HEK293 (cell line): ENCODE measurements around the gene TMEM198.

Source experiments
- CTCF ChIA-PET: fragments of 350-600 bp; formaldehyde crosslinking; extraction: SDS; loops from one replicate; lab custom pipeline; 2021; ENCODE audit warnings: antibody characterized with exemption; lab: Yijun Ruan, JAX
- POLR2A ChIA-PET: fragments of 300-600 bp; formaldehyde crosslinking; extraction: SDS; loops from one replicate; lab custom pipeline; 2020; ENCODE audit warnings: antibody characterized with exemption, inconsistent platforms; lab: Yijun Ruan, JAX
- H3K27ac ChIP-seq: fragments of 200-500 bp; sonication (Bioruptor generic); 2 replicates; pipeline ENCODE4 v1.5.1; 2014; ENCODE audit warnings: low read depth, low read length, control low read depth, inconsistent platforms; ENCODE audit errors: extremely low read depth
- H3K36me3 ChIP-seq, 2 experiments: fragments of 200-500 bp in 1 of 2; sonication (Bioruptor generic) in 1 of 2; 1 replicate in 1 of 2; 2 replicates in 1 of 2; pipeline ENCODE4 v1.5.1; 2014 to 2017; ENCODE audit warnings: inconsistent platforms in 2 of 2, low read length in 2 of 2; ENCODE audit not compliant: control insufficient read depth in 2 of 2, insufficient read depth in 1 of 2
- H3K4me1 ChIP-seq: fragments of 200-500 bp; sonication (Bioruptor generic); 2 replicates; pipeline ENCODE4 v1.5.1; 2014; ENCODE audit warnings: mild to moderate bottlenecking, low read length, inconsistent platforms; ENCODE audit not compliant: control insufficient read depth, insufficient read depth
- H3K4me3 ChIP-seq: 2 replicates; pipeline ENCODE4 v1.5.1; 2011; ENCODE audit warnings: low read depth, mild to moderate bottlenecking, control low read depth, low read length, moderate library complexity
- H3K9me3 ChIP-seq: fragments of 200-500 bp; sonication (Bioruptor generic); 2 replicates; pipeline ENCODE4 v1.5.1; 2014; ENCODE audit warnings: low read depth, low read length, inconsistent platforms; ENCODE audit not compliant: control insufficient read depth, insufficient read depth
- GLI4 ChIP-seq: fragments of 450-650 bp; formaldehyde crosslinking; IDR thresholded peaks from 2 replicates; pipeline ENCODE4 v1.5.1; 2016; ENCODE audit warnings: missing biosample characterization, missing genetic modification characterization
- GLIS1 ChIP-seq: fragments of 450-650 bp; formaldehyde crosslinking; IDR thresholded peaks from 2 replicates; pipeline ENCODE4 v1.5.1; 2016; ENCODE audit warnings: missing biosample characterization, missing genetic modification characterization
- IKZF3 ChIP-seq: fragments of 450-650 bp; IDR thresholded peaks from 2 replicates; pipeline ENCODE4 v1.5.0; 2018; ENCODE audit warnings: missing biosample characterization, mild to moderate bottlenecking, missing genetic modification characterization, moderate library complexity
- KLF1 ChIP-seq: fragments of 450-650 bp; formaldehyde crosslinking; IDR thresholded peaks from 2 replicates; pipeline ENCODE4 v1.5.1; 2016; ENCODE audit warnings: missing biosample characterization, missing genetic modification characterization
- KLF7 ChIP-seq: fragments of 450-650 bp; formaldehyde crosslinking; IDR thresholded peaks from 2 replicates; pipeline ENCODE4 v1.5.1; 2016; ENCODE audit warnings: missing biosample characterization, missing genetic modification characterization, borderline replicate concordance
- KLF9 ChIP-seq: fragments of 450-650 bp; formaldehyde crosslinking; IDR thresholded peaks from 2 replicates; pipeline ENCODE4 v1.5.1; 2016; ENCODE audit warnings: missing biosample characterization, missing genetic modification characterization, low read depth
- ZBTB20 ChIP-seq: fragments of 450-650 bp; formaldehyde crosslinking; IDR thresholded peaks from 2 replicates; pipeline ENCODE4 v1.5.1; 2016; ENCODE audit warnings: missing biosample characterization, missing genetic modification characterization
- ZFHX2 ChIP-seq: fragments of 450-650 bp; formaldehyde crosslinking; conservative IDR thresholded peaks from 2 replicates; pipeline ENCODE4 v1.5.1; 2016; ENCODE audit warnings: missing biosample characterization, missing genetic modification characterization
- ZIC2 ChIP-seq: fragments of 450-650 bp; formaldehyde crosslinking; IDR thresholded peaks from 2 replicates; pipeline ENCODE4 v1.5.1; 2016; ENCODE audit warnings: missing biosample characterization, missing genetic modification characterization
- ZNF146 ChIP-seq: fragments of 450-650 bp; formaldehyde crosslinking; IDR thresholded peaks from 2 replicates; pipeline ENCODE4 v1.5.1; 2016; ENCODE audit warnings: missing biosample characterization, missing genetic modification characterization
- ZNF169 ChIP-seq: fragments of 450-650 bp; formaldehyde crosslinking; IDR thresholded peaks from 2 replicates; pipeline ENCODE4 v1.5.1; 2016; ENCODE audit warnings: missing biosample characterization, missing genetic modification characterization
- ZNF223 ChIP-seq: fragments of 450-650 bp; formaldehyde crosslinking; IDR thresholded peaks from 2 replicates; pipeline ENCODE4 v1.5.1; 2016; ENCODE audit warnings: missing biosample characterization, missing genetic modification characterization
- ZNF23 ChIP-seq: fragments of 450-650 bp; formaldehyde crosslinking; IDR thresholded peaks from 2 replicates; pipeline ENCODE4 v1.5.1; 2016; ENCODE audit warnings: missing biosample characterization, missing genetic modification characterization, borderline replicate concordance
- ZNF274 ChIP-seq, 2 experiments: fragments of 200-500 bp in 1 of 2; fragments of 450-650 bp in 1 of 2; sonication (Bioruptor generic) in 1 of 2; formaldehyde crosslinking in 1 of 2; IDR thresholded peaks; 2 replicates each; pipeline versions ENCODE4 v1.5.1 to v1.6.1; 2014 to 2016; ENCODE audit warnings: borderline replicate concordance in 1 of 2, inconsistent platforms in 1 of 2, low read length in 1 of 2, missing biosample characterization in 1 of 2, missing genetic modification characterization in 1 of 2
- ZNF354C ChIP-seq: fragments of 450-650 bp; formaldehyde crosslinking; IDR thresholded peaks from 2 replicates; pipeline ENCODE4 v1.5.1; 2016; ENCODE audit warnings: missing biosample characterization, missing genetic modification characterization, low read depth, borderline replicate concordance
- ZNF394 ChIP-seq: fragments of 450-650 bp; formaldehyde crosslinking; IDR thresholded peaks from 2 replicates; pipeline ENCODE4 v1.5.1; 2016; ENCODE audit warnings: missing biosample characterization, missing genetic modification characterization, mild to moderate bottlenecking, moderate library complexity, borderline replicate concordance
- ZNF426 ChIP-seq: fragments of 450-650 bp; formaldehyde crosslinking; IDR thresholded peaks from 2 replicates; pipeline ENCODE4 v1.5.1; 2017; ENCODE audit warnings: missing biosample characterization, missing genetic modification characterization, mild to moderate bottlenecking, inconsistent platforms, moderate library complexity
- ZNF560 ChIP-seq: fragments of 450-650 bp; formaldehyde crosslinking; IDR thresholded peaks from 2 replicates; pipeline ENCODE4 v1.5.1; 2017; ENCODE audit warnings: missing biosample characterization, missing genetic modification characterization, borderline replicate concordance
- ZNF580 ChIP-seq: fragments of 450-650 bp; formaldehyde crosslinking; IDR thresholded peaks from 2 replicates; pipeline ENCODE4 v1.5.1; 2016; ENCODE audit warnings: missing biosample characterization, missing genetic modification characterization
- ZNF670 ChIP-seq: fragments of 450-650 bp; formaldehyde crosslinking; IDR thresholded peaks from 2 replicates; pipeline ENCODE4 v1.5.1; 2016; ENCODE audit warnings: missing biosample characterization, missing genetic modification characterization, low read depth
- ZNF677 ChIP-seq: fragments of 450-650 bp; IDR thresholded peaks from 2 replicates; pipeline ENCODE4 v1.5.0; 2018; ENCODE audit warnings: missing biosample characterization, mild to moderate bottlenecking, missing genetic modification characterization, moderate library complexity
- ZNF692 ChIP-seq: fragments of 450-650 bp; formaldehyde crosslinking; IDR thresholded peaks from 2 replicates; pipeline ENCODE4 v1.5.1; 2016; ENCODE audit warnings: missing biosample characterization, missing genetic modification characterization
- ZNF777 ChIP-seq: fragments of 450-650 bp; formaldehyde crosslinking; IDR thresholded peaks from 2 replicates; pipeline ENCODE4 v1.5.1; 2017; ENCODE audit warnings: missing biosample characterization, missing genetic modification characterization, borderline replicate concordance
- ZNF792 ChIP-seq: fragments of 450-650 bp; formaldehyde crosslinking; IDR thresholded peaks from 2 replicates; pipeline ENCODE4 v1.5.1; 2016; ENCODE audit warnings: missing biosample characterization, missing genetic modification characterization
- ZSCAN18 ChIP-seq: fragments of 450-650 bp; formaldehyde crosslinking; IDR thresholded peaks from 2 replicates; pipeline ENCODE4 v1.5.1; 2016; ENCODE audit warnings: missing biosample characterization, missing genetic modification characterization
- TF ChIP-seq, protein P1 (sequence below): fragments of 450-650 bp; formaldehyde crosslinking; IDR thresholded peaks from 2 replicates; pipeline ENCODE4 v1.5.1; 2016; ENCODE audit warnings: missing biosample characterization, missing genetic modification characterization

TMEM198 gene

DNA sequence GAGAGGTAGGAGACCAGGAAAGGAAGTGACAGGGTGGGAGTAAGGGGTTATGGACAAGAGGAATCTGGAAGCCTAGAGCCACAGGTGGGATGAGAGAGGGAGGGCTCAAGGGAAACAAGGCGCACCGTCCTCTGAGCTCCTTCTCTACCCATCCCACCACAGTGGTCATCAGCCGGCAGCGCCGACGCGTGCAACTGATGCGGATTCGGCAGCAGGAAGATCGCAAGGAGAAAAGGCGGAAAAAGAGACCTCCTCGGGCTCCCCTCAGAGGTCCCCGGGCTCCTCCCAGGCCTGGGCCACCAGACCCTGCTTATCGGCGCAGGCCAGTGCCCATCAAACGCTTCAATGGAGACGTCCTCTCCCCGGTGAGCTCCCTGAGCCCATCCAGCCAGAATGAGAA is 5.2 kb downstream of the TMEM198 start:
- POLR2A ChIA-PET = no interaction called here
- H3K4me1 ChIP-seq = peaks cover 3% of the 10 kb centered on the region; the same call in 1 of the 2 replicates
- TF ChIP-seq GLI4 (tag by site-specific recombination) (no peak), KLF9 (tag by site-specific recombination) (no peak), ZNF692 (no peak), IKZF3 (no peak), ZNF580 (tag by site-specific recombination) (no peak), ZBTB20 (tag by site-specific recombination) (no peak), KLF1 (tag by site-specific recombination) (no peak), ZNF223 (tag by site-specific recombination) (no peak), ZNF426 (no peak), ZNF274 (IDR thresholded peaks at IDR 0.05; ENCODE audit: low read length) (no peak), ZNF274 (tag by site-specific recombination; IDR thresholded peaks at IDR 0.05; ENCODE audit: borderline replicate concordance) (no peak), ZNF169 (tag by site-specific recombination) (no peak), ZNF354C (tag by site-specific recombination) (no peak), ZNF560 (tag by site-specific recombination) (no peak), ZFHX2 (tag by site-specific recombination) (no peak), ZNF792 (tag by site-specific recombination) (no peak), ZNF777 (tag by site-specific recombination) (no peak), ZSCAN18 (tag by site-specific recombination) (no peak), ZNF23 (no peak), ZIC2 (no peak)
- no peaks in the 10 kb centered on the region for H3K9me3 ChIP-seq
- H3K4me3 ChIP-seq = no peak overlapping the region
- CTCF ChIA-PET = interaction anchor here (0.6 to 1.4 kb wide), 6 partner anchors 19 to 156 kb away, joined by 3 to 4 read pairs (median 3); no protein-coding TSS in a partner anchor
- H3K36me3 ChIP-seq = peaks cover 0 to 3% of the 10 kb centered on the region in 2 experiments; a peak in 1 of 3 replicates
- H3K27ac ChIP-seq = no peak overlapping the region

DNA sequence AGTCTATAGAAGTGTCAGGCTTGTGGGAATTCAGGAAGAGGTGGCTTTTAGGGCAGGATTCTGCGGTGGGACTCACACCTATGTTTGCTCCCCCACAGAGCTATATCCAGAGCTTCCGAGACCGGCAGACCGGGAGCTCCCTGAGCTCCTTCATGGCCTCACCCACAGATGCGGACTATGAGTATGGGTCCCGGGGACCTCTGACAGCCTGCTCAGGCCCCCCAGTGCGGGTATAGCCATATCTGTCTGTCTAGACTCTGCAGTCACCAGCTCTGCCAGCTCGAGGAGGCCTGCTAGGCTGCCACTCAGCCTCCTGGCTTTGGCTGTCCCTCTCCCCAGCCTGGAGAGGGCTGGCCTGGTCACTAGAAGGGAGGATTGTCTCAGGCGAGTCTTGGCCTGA is 5.8 kb downstream of the TMEM198 start:
- Histone ChIP-seq H3K9me3 (no peaks in the 10 kb centered on the region), H3K4me3 (no peak overlapping the region), H3K4me1 (peaks cover 3% of the 10 kb centered on the region; the same call in 1 of the 2 replicates), H3K27ac (no peak overlapping the region), H3K36me3 (peaks cover 0 to 3% of the 10 kb centered on the region in 2 experiments; a peak in 1 of 3 replicates)
- POLR2A ChIA-PET = no interaction called here
- CTCF ChIA-PET = interaction anchor here (0.6 to 1.4 kb wide), 3 partner anchors 72 to 93 kb away, joined by 3 read pairs; no protein-coding TSS in a partner anchor
- TF ChIP-seq, protein P1, sequence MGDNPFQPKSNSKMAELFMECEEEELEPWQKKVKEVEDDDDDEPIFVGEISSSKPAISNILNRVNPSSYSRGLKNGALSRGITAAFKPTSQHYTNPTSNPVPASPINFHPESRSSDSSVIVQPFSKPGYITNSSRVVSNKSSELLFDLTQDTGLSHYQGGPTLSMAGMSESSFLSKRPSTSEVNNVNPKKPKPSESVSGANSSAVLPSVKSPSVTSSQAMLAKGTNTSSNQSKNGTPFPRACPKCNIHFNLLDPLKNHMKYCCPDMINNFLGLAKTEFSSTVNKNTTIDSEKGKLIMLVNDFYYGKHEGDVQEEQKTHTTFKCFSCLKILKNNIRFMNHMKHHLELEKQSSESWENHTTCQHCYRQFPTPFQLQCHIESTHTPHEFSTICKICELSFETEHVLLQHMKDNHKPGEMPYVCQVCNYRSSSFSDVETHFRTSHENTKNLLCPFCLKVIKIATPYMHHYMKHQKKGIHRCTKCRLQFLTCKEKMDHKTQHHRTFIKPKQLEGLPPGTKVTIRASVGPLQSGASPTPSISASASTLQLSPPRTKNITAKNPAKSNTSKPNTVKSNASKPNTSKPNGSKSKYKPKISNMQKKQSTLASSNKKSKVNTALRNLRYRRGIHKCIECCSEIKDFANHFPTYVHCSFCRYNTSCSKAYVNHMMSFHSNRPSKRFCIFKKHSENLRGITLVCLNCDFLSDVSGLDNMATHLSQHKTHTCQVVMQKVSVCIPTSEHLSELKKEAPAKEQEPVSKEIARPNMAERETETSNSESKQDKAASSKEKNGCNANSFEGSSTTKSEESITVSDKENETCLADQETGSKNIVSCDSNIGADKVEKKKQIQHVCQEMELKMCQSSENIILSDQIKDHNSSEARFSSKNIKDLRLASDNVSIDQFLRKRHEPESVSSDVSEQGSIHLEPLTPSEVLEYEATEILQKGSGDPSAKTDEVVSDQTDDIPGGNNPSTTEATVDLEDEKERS (tag by site-specific recombination) = no peak
- TF ChIP-seq ZNF670 (tag by site-specific recombination) (no peak), ZNF146 (tag by site-specific recombination) (no peak), GLIS1 (no peak), ZNF677 (tag by site-specific recombination) (no peak), KLF7 (tag by site-specific recombination) (no peak), ZNF394 (tag by site-specific recombination) (no peak)
